Smooth muscle cell (in vitro differentiated cells): ENCODE results near the gene ADGRG6. TPM values are rescaled to one million over a fixed set of nuclear protein-coding genes. Genes with fewer than 3 reads are reported as not detected.

ENCODE experiments used
- DNase-seq: peaks from one replicate; lab custom pipeline; 2025; ENCODE audit not compliant: unreplicated experiment; lab: John Stamatoyannopoulos, UW
- H2AFZ ChIP-seq: fragments of 200-600 bp; sonication (generic); 2 replicates; pipeline ENCODE4 v1.6.0; 2016; ENCODE audit warnings: antibody characterized with exemption, low read depth, mild to moderate bottlenecking
- H3F3A ChIP-seq: fragments of 200-600 bp; sonication (generic); 2 replicates; pipeline ENCODE4 v1.6.0; 2017; ENCODE audit warnings: antibody characterized with exemption, low read depth
- H3K27ac ChIP-seq: fragments of 200-600 bp; sonication (generic); 2 replicates; pipeline ENCODE4 v1.5.1; 2016; ENCODE audit warnings: low read depth, mild to moderate bottlenecking
- H3K27me3 ChIP-seq: fragments of 200-600 bp; sonication (generic); 2 replicates; pipeline ENCODE4 v1.6.1; 2016; ENCODE audit warnings: low read depth, mild to moderate bottlenecking
- H3K36me3 ChIP-seq: fragments of 200-600 bp; sonication (generic); 2 replicates; pipeline ENCODE4 v1.5.1; 2016; ENCODE audit warnings: low read depth
- H3K4me1 ChIP-seq: fragments of 200-600 bp; sonication (generic); 2 replicates; pipeline ENCODE4 v1.5.1; 2016; ENCODE audit warnings: low read depth
- H3K4me2 ChIP-seq: fragments of 200-600 bp; sonication (generic); 2 replicates; pipeline ENCODE4 v1.6.0; 2016; ENCODE audit warnings: mild to moderate bottlenecking
- H3K4me3 ChIP-seq: fragments of 200-600 bp; sonication (generic); 2 replicates; pipeline ENCODE4 v1.5.1; 2016; ENCODE audit warnings: mild to moderate bottlenecking
- H3K79me2 ChIP-seq: fragments of 200-600 bp; sonication (generic); 2 replicates; pipeline ENCODE4 v1.6.0; 2016; ENCODE audit warnings: low read depth, mild to moderate bottlenecking
- H3K9ac ChIP-seq: fragments of 200-600 bp; sonication (generic); 2 replicates; pipeline ENCODE4 v1.6.0; 2016; ENCODE audit warnings: low read depth
- H3K9me3 ChIP-seq: fragments of 200-600 bp; sonication (generic); replicated peaks from 2 replicates; pipeline ENCODE4 v1.5.1; 2016; ENCODE audit warnings: low read depth
- H4K20me1 ChIP-seq: fragments of 200-600 bp; sonication (generic); 2 replicates; pipeline ENCODE4 v1.6.0; 2016; ENCODE audit warnings: low read depth
- CTCF ChIP-seq: fragments of 200-600 bp; sonication (generic); IDR thresholded peaks from 2 replicates; pipeline ENCODE4 v1.5.1; 2017; ENCODE audit warnings: borderline replicate concordance, mild to moderate bottlenecking, antibody characterized with exemption; ENCODE audit not compliant: insufficient read depth, poor library complexity, severe bottlenecking
- WGBS: methylation state at CpG from one replicate; pipeline ENCODE4 v1.1.7; 2016; ENCODE audit warnings: low lambda C conversion rate; 5-methylcytosine and 5-hydroxymethylcytosine counted together
- polyA plus RNA-seq: library from polyadenylated mRNA; unstranded; fragments of >200 nt; fragmentation: Nextera tagmentation; extraction: Ambion mirVana; gene quantifications from 2 replicates; pipeline ENCODE4 v1.2.1, GENCODE V29; 2016
- total RNA-seq: library from RNA; depleted of rRNA; stranded (reverse); fragments of >200 nt; gene quantifications from 2 replicates; pipeline ENCODE4 v1.2.3, GENCODE V29; 2014

Gene ADGRG6
- total and polyA plus RNA-seq, 2 experiments from 2014 or later: 0.77 to 14.2 TPM

- no peak overlapping the region for H3K27ac ChIP-seq
- no peaks in the 10 kb centered on the region for H3K9me3 ChIP-seq
- no peaks in the 10 kb centered on the region for H4K20me1 ChIP-seq
- no peaks in the 10 kb centered on the region for H3K4me1 ChIP-seq
- WGBS: 88% methylated on average over 1 of the region's 1 CpG
- no peak for TF ChIP-seq CTCF
- no peak overlapping the region for H3K4me3 ChIP-seq
- H3K79me2 ChIP-seq: no peaks in the 10 kb centered on the region
- H2AFZ ChIP-seq: no peak overlapping the region
- H3K9ac ChIP-seq: no peak overlapping the region
- H3K27me3 ChIP-seq: no peaks in the 10 kb centered on the region
- no peaks in the 10 kb centered on the region for H3K36me3 ChIP-seq
- DNase-seq: no peak
- H3F3A ChIP-seq: no peaks in the 10 kb centered on the region
- no peak overlapping the region for H3K4me2 ChIP-seq
Observed at GRCh38 chr6:142286088-142286409, 15.8 kb upstream of the ADGRG6 start.

GRCh38 chr6:142289687-142290086 lies 12.1 kb upstream of the ADGRG6 start:
- H3K79me2 ChIP-seq: no peaks in the 10 kb centered on the region
- no peaks in the 10 kb centered on the region for H3K36me3 ChIP-seq
- H3K4me3 ChIP-seq: no peak overlapping the region
- H3K4me2 ChIP-seq: no peak overlapping the region
- no peak for TF ChIP-seq CTCF
- WGBS: 98% methylated on average over 6 of the region's 6 CpGs
- no peaks in the 10 kb centered on the region for H3K9me3 ChIP-seq
- no peaks in the 10 kb centered on the region for H3K27me3 ChIP-seq
- H3F3A ChIP-seq: no peaks in the 10 kb centered on the region
- no peak overlapping the region for H2AFZ ChIP-seq
- H3K9ac ChIP-seq: no peak overlapping the region
- H4K20me1 ChIP-seq: no peaks in the 10 kb centered on the region
- DNase-seq: no peak
- no peak overlapping the region for H3K27ac ChIP-seq
- H3K4me1 ChIP-seq: no peaks in the 10 kb centered on the region

DNA sequence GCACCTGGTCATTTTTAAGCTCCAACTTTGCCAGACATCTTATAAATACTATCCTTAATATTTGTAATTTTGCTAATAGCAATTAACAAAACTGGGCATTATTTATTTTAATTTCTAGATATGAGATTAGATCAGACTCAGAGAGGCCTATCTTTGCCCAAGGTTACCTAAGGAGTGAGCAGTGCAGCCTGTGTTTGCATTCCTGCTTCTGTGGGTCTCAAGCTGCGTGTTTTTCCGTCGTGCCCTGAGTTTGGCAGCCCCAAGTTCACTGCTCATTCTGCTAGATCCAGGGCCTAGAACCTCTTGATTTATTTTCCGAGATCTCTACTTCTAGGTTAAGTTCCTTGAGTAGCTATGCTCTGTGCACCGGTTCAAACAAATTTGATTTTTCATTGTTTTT lies 11.0 kb upstream of the ADGRG6 start:
- Histone ChIP-seq H3K9ac (no peak overlapping the region), H3K4me2 (no peak overlapping the region), H4K20me1 (no peaks in the 10 kb centered on the region), H2AFZ (no peak overlapping the region), H3K79me2 (no peaks in the 10 kb centered on the region), H3K4me1 (no peaks in the 10 kb centered on the region), H3F3A (no peaks in the 10 kb centered on the region), H3K36me3 (no peaks in the 10 kb centered on the region), H3K4me3 (no peak overlapping the region), H3K27ac (no peak overlapping the region), H3K27me3 (no peaks in the 10 kb centered on the region), H3K9me3 (no peaks in the 10 kb centered on the region)
- WGBS: 93% methylated on average over 5 of the region's 5 CpGs
- TF ChIP-seq CTCF: no peak
- DNase-seq: no peak

GRCh38 chr6:142291512-142291911 lies 10.3 kb upstream of the ADGRG6 start:
- no peaks in the 10 kb centered on the region for H4K20me1 ChIP-seq
- no peak for TF ChIP-seq CTCF
- no peaks in the 10 kb centered on the region for H3K9me3 ChIP-seq
- H2AFZ ChIP-seq: no peak overlapping the region
- no peak overlapping the region for H3K27ac ChIP-seq
- DNase-seq: no peak
- no peaks in the 10 kb centered on the region for H3K79me2 ChIP-seq
- no peaks in the 10 kb centered on the region for H3K27me3 ChIP-seq
- H3K4me2 ChIP-seq: no peak overlapping the region
- H3K36me3 ChIP-seq: no peaks in the 10 kb centered on the region
- H3F3A ChIP-seq: no peaks in the 10 kb centered on the region
- H3K4me1 ChIP-seq: no peaks in the 10 kb centered on the region
- 97% methylated on average over 3 of the region's 3 CpGs for WGBS
- no peak overlapping the region for H3K9ac ChIP-seq
- H3K4me3 ChIP-seq: no peak overlapping the region
